RWPE1 (cell line): ENCODE measurements around the gene PDE8B.

Source experiments
- CTCF ChIA-PET: fragments of 350-600 bp; sonication (Branson Sonifier 250); formaldehyde crosslinking; extraction: SDS; loops from one replicate; lab custom pipeline; 2021; lab: Yijun Ruan, JAX
- POLR2A ChIA-PET: fragments of 400-600 bp; formaldehyde crosslinking; extraction: SDS; loops from one replicate; lab custom pipeline; 2020; ENCODE audit warnings: antibody characterized with exemption; ENCODE audit not compliant: low non-redundant PET; lab: Yijun Ruan, JAX
- DNase-seq: peaks from one replicate; pipeline ENCODE4 v3.0.0; 2012; ENCODE audit warnings: low spot score
- H3K27ac ChIP-seq: fragments of 450-650 bp; 2 replicates; pipeline ENCODE4 v1.5.1; 2017
- CTCF ChIP-seq: fragments of 450-650 bp; conservative IDR thresholded peaks from 2 replicates; pipeline ENCODE4 v1.5.1; 2017; ENCODE audit warnings: low read depth, mild to moderate bottlenecking

The PDE8B gene

GRCh38 chr5:77285251-77285841 is 74.9 kb downstream of the PDE8B start:
- no peak overlapping the region for H3K27ac ChIP-seq
- no peak for DNase-seq
- ChIA-PET POLR2A (no interaction called here), CTCF (no interaction called here)
- TF ChIP-seq CTCF, result no peak

GRCh38 chr5:77292026-77292757 is 81.7 kb downstream of the PDE8B start:
- POLR2A ChIA-PET, result no interaction called here

GRCh38 chr5:77294185-77294584 is 83.7 kb downstream of the PDE8B start:
- TF ChIP-seq CTCF, result no peak
- ChIA-PET POLR2A (no interaction called here), CTCF (interaction anchor here (0.6 kb wide), 1 partner anchor 120 kb away, joined by 5 read pairs; no protein-coding TSS in a partner anchor)
- DNase-seq, result no peak
- no peak overlapping the region for H3K27ac ChIP-seq

More at GRCh38 chr5:77292026-77292757, 81.7 kb downstream of the PDE8B start:
- TF ChIP-seq CTCF, result no peak
- no peak overlapping the region for H3K27ac ChIP-seq
- no peak for DNase-seq
- CTCF ChIA-PET, result no interaction called here

GRCh38 chr5:77295863-77296378 is 85.4 kb downstream of the PDE8B start:
- DNase-seq, result no peak
- no peak for TF ChIP-seq CTCF
- no peak overlapping the region for H3K27ac ChIP-seq
- ChIA-PET CTCF (no interaction called here), POLR2A (no interaction called here)

GRCh38 chr5:77298146-77298545 is 87.7 kb downstream of the PDE8B start:
- CTCF ChIA-PET, result interaction anchor here (0.6 to 0.7 kb wide), 2 partner anchors 130 to 251 kb away, joined by 3 read pairs; no protein-coding TSS in a partner anchor
- POLR2A ChIA-PET, result no interaction called here
- H3K27ac ChIP-seq, result no peak overlapping the region
- TF ChIP-seq CTCF, result no peak
- no peak for DNase-seq

GRCh38 chr5:77300451-77300850 is 90.0 kb downstream of the PDE8B start:
- H3K27ac ChIP-seq, result no peak overlapping the region
- DNase-seq, result no peak
- no peak for TF ChIP-seq CTCF
- POLR2A ChIA-PET, result no interaction called here
- CTCF ChIA-PET, result no interaction called here
